IPS-18a (cell line): ENCODE measurements around the gene SMARCD2.
"Not testable (repeated sequence)": the region's sequence is repeated elsewhere in the genome, so short reads cannot be mapped to it uniquely, and the experiment has no call there.

Source experiments
- H3K27ac ChIP-seq: one replicate; pipeline ENCODE4 v1.5.1; 2013; ENCODE audit warnings: low read length
- H3K27me3 ChIP-seq: one replicate; pipeline ENCODE4 v1.6.1; 2013; ENCODE audit warnings: mild to moderate bottlenecking, low read length; ENCODE audit not compliant: control insufficient read depth, insufficient read depth
- H3K36me3 ChIP-seq: one replicate; pipeline ENCODE4 v1.6.1; 2013; ENCODE audit warnings: low read depth, low read length; ENCODE audit not compliant: control insufficient read depth
- H3K4me1 ChIP-seq: one replicate; pipeline ENCODE4 v1.6.1; 2013; ENCODE audit warnings: low read depth, low read length; ENCODE audit not compliant: control insufficient read depth
- H3K4me3 ChIP-seq: one replicate; pipeline ENCODE4 v1.5.1; 2013; ENCODE audit warnings: low read length
- H3K9ac ChIP-seq: one replicate; pipeline ENCODE4 v1.6.1; 2013; ENCODE audit warnings: mild to moderate bottlenecking, low read length, moderate library complexity
- H3K9me3 ChIP-seq: one replicate; pipeline ENCODE4 v1.6.1; 2013; ENCODE audit warnings: low read depth, low read length; ENCODE audit not compliant: control insufficient read depth

The SMARCD2 gene

GRCh38 chr17:63817736-63818385 lies 24.6 kb downstream of the SMARCD2 start:
- no peaks in the 10 kb centered on the region for H3K27me3 ChIP-seq
- H3K9ac ChIP-seq, result no peak overlapping the region
- H3K9me3 ChIP-seq, result no peaks in the 10 kb centered on the region
- H3K4me3 ChIP-seq, result no peak overlapping the region
- no peak overlapping the region for H3K27ac ChIP-seq
- H3K36me3 ChIP-seq, result peaks cover 100% of the 10 kb centered on the region
- H3K4me1 ChIP-seq, result no peaks in the 10 kb centered on the region

GRCh38 chr17:63816669-63817068 lies 25.8 kb downstream of the SMARCD2 start:
- no peak overlapping the region for H3K27ac ChIP-seq
- no peak overlapping the region for H3K9ac ChIP-seq
- H3K27me3 ChIP-seq, result no peaks in the 10 kb centered on the region
- H3K4me1 ChIP-seq, result no peaks in the 10 kb centered on the region
- H3K4me3 ChIP-seq, result no peak overlapping the region
- H3K36me3 ChIP-seq, result peaks cover 100% of the 10 kb centered on the region
- H3K9me3 ChIP-seq, result no peaks in the 10 kb centered on the region

DNA sequence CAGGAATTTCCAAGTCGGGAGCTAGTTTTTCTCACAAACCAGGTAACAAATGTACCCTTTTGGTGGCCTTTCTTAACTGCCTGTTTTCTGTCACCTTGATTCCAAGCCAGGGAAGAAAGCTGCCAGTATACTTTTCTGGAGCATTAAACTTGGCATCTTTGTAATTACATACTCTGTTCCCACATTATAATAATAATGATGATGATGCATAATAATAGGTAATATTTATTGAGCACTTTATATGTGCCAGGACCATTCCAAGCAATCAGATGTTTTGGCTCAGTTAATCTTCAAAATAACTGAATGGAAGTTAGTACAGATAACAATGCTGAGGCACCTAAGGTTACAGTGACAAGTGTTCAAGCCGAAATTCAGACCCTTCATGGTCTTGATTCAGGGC lies 26.4 kb downstream of the SMARCD2 start:
- Histone ChIP-seq H3K27ac (no peak overlapping the region), H3K4me3 (no peak overlapping the region), H3K36me3 (peaks cover 100% of the 10 kb centered on the region), H3K9ac (no peak overlapping the region), H3K4me1 (no peaks in the 10 kb centered on the region), H3K27me3 (no peaks in the 10 kb centered on the region), H3K9me3 (no peaks in the 10 kb centered on the region)

DNA sequence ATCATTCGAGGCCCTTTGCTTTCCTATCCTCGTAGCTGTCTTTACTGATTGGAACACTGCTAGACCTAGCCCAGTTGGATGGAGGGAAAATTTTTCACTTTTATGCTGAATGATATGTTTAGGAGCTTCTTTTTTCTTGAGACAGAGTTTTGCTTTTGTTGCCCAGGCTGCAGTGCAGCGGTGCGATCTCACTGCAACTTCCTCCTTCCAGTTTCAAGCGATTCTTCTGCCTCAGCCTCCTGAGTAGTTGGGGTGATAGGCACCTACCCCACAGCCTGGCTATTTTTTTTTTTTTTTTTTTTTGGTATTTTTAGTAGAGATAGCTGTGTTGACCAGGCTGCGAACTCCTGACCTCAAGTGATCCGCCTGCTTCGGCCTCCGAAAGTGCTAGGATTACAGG lies 32.5 kb downstream of the SMARCD2 start:
- Histone ChIP-seq H3K27ac (no peak overlapping the region), H3K9me3 (no peaks in the 10 kb centered on the region), H3K9ac (no peak overlapping the region)

DNA sequence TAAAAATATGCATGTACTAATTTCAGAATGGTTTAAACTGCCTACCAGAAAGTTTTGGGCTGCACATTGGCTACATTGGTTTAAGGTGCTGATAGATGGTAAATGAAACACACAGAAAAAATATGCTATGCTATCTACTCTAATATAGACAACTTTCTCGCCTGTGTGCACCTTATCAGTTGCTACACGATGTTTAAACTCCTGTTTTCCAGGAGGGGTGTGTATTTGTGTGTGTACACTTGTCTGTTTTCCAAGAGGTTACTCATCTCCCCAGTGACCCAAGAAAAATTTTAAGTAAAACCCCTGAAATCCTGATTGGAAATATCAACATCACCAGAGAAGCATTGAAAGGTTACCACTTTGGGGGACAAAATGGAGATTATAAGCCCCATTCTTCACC lies 36.9 kb downstream of the SMARCD2 start:
- Histone ChIP-seq H3K27ac (no peak overlapping the region), H3K9me3 (no peaks in the 10 kb centered on the region), H3K27me3 (no peaks in the 10 kb centered on the region), H3K9ac (no peak overlapping the region), H3K4me1 (no peaks in the 10 kb centered on the region), H3K4me3 (no peak overlapping the region), H3K36me3 (peaks cover 93% of the 10 kb centered on the region)

More for the DNA sequence above, 32.5 kb downstream of the SMARCD2 start:
- Histone ChIP-seq H3K4me3 (no peak overlapping the region), H3K36me3 (peaks cover 100% of the 10 kb centered on the region), H3K4me1 (no peaks in the 10 kb centered on the region), H3K27me3 (no peaks in the 10 kb centered on the region)

DNA sequence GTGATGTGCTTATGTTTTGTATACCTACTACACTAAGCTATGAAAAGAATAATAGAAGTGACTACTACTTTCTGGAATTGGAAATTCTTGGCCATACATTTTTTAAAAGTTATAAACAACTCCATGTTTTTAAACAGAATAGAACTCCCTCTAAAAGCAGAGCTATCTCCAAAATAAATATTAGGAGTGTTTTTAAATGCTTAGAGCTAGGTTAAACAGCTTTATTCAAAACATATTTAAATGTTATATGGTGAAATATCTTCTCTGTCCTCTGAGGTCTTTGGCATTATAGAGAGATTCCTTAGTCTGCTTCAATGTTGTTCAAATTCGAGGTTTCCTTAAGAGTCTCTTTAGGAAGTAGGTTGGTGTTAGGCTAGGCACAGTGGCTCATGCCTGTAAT lies 38.2 kb downstream of the SMARCD2 start:
- H3K36me3 ChIP-seq, result peaks cover 93% of the 10 kb centered on the region
- H3K27ac ChIP-seq, result no peak overlapping the region
- H3K27me3 ChIP-seq, result no peaks in the 10 kb centered on the region

DNA sequence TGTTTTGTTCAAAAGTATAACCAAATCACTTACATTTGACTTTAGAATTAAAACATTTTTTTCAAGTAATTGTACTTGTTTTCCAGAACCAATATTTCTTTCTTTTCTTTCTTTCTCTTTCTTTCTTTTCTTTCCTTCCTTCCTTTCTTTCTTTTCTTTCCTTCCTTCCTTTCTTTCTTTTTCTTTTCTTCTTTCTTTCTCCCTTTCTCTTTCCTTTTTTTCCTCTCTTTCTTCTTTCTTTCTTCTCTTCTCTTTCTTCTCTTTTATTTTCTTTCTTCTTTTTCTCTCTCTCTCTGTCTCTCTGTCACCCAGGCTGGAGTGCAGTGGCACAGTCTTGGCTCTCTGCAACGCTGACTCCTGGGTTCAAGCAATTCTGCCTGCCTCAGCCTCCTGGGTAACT lies 41.7 kb downstream of the SMARCD2 start:
- H3K36me3 ChIP-seq, result peaks cover 91% of the 10 kb centered on the region
- H3K4me1 ChIP-seq, result no peaks in the 10 kb centered on the region
- no peaks in the 10 kb centered on the region for H3K27me3 ChIP-seq

More for the DNA sequence above, 38.2 kb downstream of the SMARCD2 start:
- Histone ChIP-seq H3K4me3 (no peak overlapping the region), H3K9ac (no peak overlapping the region), H3K9me3 (no peaks in the 10 kb centered on the region), H3K4me1 (no peaks in the 10 kb centered on the region)

DNA sequence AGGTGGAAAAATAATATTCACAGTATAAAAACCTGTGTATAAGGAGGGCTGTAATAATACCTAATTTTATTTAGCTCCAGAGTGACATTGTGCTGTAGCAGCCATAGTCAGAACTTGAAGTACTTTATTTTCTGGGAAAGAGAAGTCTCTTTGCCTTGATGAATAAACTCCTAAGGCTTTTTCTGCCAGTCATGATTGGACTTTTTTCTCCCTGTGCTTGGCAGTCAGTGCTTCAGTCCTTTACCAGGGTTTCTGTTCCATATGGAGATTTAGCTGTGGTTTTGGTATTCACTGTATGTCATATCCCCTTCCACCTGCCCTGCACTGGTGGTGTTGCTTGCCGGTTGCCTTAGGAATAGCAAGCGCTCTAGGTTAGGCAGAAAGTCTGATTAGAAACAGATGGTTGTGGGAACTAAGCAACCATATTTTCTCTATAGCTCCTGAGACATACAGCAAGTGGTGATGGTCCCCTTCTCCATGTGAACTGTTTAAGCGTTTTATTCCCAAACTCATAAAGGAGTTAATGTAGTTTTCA lies 43.8 kb downstream of the SMARCD2 start:
- Histone ChIP-seq H3K4me3 (no peak overlapping the region), H3K4me1 (no peaks in the 10 kb centered on the region), H3K27ac (no peak overlapping the region), H3K36me3 (peaks cover 94% of the 10 kb centered on the region), H3K9me3 (no peaks in the 10 kb centered on the region), H3K9ac (no peak overlapping the region), H3K27me3 (no peaks in the 10 kb centered on the region)

More for the DNA sequence above, 41.7 kb downstream of the SMARCD2 start:
- Histone ChIP-seq H3K4me3 (no peak overlapping the region), H3K9me3 (no peaks in the 10 kb centered on the region), H3K9ac (no peak overlapping the region), H3K27ac (no peak overlapping the region)

- H3K4me1 ChIP-seq, H3K4me3 ChIP-seq, H3K9ac ChIP-seq, H3K27me3 ChIP-seq, H3K27ac ChIP-seq, H3K9me3 ChIP-seq: not testable (repeated sequence)
- H3K36me3 ChIP-seq, result peaks cover 96% of the 10 kb centered on the region
Measured at GRCh38 chr17:63796375-63796774, 46.1 kb downstream of the SMARCD2 start.

- Histone ChIP-seq H3K9me3 (no peaks in the 10 kb centered on the region), H3K27me3 (no peaks in the 10 kb centered on the region), H3K27ac (no peak overlapping the region), H3K36me3 (peaks cover 95% of the 10 kb centered on the region), H3K4me3 (no peak overlapping the region), H3K4me1 (no peaks in the 10 kb centered on the region), H3K9ac (no peak overlapping the region)
Measured at GRCh38 chr17:63792055-63792729, 50.3 kb downstream of the SMARCD2 start.

DNA sequence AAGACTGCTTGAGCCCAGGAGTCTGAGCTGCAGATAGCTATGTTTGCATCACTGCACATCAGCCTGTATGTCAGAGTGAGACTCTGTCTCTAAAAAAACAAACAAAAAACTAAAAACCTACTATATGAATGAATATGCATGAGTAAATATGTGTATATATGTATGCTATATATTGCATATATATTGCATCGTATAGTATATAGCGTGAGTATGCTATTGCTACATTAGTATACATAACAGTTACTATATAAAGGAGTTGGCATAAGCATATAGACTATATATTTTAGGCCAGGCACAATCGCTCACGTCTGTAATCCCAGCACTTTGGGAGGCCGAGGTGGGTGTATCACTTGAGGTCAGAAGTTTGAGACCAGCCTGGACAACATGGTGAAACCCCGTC lies 52.4 kb downstream of the SMARCD2 start:
- Histone ChIP-seq H3K27me3 (no peaks in the 10 kb centered on the region), H3K4me1 (no peaks in the 10 kb centered on the region), H3K36me3 (peaks cover 88% of the 10 kb centered on the region), H3K27ac (no peak overlapping the region), H3K9ac (no peak overlapping the region), H3K4me3 (no peak overlapping the region), H3K9me3 (no peaks in the 10 kb centered on the region)
